Activated CD4-positive, alpha-beta T cell treated with anti-CD3 and anti-CD28 coated beads, Interleukin-2, amount 50 U/mL, for 24 hours (primary cell): ENCODE results near the gene TMEM214.

Source experiments
- DNase-seq, 2 donors: peaks; one replicate each; pipeline ENCODE4 v3.0.0-alpha.2; 2020; ENCODE audit warnings: low read depth in 1 of 2, low spot score in 1 of 2

TMEM214 gene

DNA sequence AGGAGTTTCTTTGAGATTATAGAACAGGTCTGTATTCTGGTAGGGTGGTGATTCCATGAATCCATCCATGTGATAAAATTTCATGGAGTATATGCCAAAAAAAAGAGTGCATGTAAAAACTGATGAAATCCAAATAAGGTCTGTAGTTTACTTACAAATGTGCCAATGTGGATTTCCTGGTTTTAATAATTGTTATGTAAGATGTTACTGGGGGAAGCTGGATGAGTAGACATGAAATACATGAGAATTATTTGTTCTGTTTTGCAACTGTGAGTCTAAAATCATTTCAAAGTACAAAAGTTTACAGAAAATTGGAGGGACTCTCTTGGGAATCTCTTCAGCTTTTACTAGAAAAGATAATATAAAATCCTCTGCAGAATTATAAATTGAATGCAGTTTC lies 23.7 kb upstream of the TMEM214 start:
- DNase-seq, result no peak

DNA sequence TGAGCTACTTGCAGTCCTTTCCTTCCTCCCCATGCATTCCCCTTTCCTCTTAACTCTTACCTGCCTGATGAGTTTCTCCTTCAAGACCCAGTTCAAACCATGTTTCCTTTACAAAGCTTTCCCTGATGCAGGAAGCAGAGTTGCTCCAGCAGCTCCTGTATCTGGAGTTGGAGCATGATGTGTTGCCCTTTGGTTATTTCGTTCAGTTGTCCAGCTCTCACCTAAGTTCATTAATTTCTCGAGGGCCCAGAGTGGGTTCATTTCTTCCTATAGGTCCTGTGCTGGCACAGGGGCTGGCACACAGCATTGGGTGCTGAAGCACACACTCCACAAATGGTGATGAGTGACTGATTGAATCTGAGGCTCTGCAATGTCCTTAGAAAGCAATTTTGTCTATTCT lies 23.0 kb upstream of the TMEM214 start:
- no peak for DNase-seq

DNA sequence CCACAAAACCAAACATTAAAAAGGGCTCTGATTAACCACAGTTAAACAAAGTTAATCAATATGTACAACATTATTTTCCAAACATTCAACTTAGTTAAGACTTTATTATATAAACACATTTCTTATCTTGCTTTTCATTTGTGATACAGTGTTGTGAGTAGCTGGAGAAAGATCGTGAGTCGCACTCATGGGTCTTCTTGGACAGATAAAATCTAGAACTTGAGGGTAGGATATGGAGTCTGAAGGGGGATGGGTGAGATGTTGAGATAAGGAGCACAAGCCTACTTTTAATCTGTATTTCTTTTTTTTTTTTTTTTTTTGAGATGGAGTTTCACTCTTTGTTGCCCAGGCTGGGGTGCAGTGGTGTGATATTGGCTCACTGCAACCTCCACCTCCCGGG lies 22.6 kb upstream of the TMEM214 start:
- no peak for DNase-seq

DNA sequence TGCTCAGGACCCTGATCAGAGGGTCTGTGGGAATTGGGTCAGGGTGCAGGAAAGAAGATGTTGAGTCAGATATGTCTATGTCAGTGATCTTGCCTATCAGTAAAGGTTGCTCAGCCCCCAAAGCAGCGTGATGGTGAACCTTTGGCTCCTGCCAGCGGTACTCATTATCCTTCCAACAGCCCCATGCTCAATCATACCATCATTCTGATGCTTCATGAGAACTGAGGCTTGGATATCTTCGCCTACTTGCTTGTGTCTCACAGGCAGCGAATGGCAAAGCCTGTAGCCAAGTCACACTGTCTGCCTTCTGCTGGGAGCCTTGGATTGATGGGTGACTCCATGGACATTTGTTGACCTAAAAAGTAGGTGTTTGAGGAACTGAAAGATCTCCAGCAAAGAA lies 19.0 kb upstream of the TMEM214 start:
- DNase-seq, result no peak

DNA sequence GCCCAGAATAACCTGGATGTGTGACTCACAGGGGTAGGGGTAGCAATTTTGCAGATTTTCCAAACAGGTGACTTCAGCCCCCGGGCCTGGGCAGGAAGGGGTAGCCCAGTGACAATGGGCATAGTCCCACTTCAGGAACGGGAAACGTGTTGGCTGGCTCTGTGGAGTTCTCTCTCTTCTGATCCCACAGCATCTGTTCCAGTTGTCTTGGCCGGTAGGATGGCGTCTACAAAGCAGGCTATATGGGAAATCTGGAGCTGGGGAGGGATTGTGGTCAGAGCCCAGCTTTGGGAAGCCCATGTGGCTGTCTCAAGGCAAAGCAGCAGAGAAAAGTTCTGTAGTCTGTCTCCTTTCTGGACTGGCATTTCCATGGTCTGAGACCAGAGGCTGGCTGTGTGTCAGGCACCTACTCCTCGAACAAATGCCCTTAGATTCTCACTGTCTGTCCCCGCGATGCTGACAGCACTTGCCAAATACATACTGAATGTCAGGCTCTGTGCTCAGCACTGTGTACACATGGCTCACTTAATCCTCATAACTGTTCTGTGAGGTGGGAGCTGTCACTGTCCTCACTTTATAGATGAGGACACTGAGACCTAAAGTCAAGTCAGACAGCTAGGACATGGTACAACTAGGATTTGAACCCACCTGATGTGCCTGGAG lies 17.9 kb upstream of the TMEM214 start:
- DNase-seq, result no peak

DNA sequence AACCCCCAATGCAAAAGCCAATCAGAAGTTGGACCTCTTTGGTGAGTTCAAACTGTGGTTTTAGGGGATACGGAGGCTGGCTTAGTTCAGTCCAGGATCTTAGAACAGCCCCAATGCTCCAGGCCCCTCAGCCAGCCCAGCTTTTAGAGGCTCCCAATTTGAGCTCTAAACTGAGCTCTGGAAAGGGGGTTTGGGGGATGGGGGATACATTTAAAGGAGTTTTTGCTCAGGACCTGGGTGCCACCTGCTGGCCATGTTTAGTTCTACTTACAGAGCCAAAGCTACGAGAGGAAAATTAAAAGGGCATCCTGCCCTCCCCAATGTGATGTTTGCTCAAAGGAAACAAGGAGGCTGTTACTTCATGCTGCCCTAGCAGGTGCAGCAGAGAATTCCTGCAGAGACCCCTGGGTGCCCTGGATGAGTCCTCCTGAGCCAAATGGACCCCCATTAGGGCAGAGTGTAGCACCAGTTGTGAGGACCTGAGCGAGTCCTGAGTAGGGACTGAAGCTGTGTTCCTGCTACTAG lies 15.9 kb upstream of the TMEM214 start:
- peak in 1 of 2 donors; percentile 39 for DNase-seq

DNA sequence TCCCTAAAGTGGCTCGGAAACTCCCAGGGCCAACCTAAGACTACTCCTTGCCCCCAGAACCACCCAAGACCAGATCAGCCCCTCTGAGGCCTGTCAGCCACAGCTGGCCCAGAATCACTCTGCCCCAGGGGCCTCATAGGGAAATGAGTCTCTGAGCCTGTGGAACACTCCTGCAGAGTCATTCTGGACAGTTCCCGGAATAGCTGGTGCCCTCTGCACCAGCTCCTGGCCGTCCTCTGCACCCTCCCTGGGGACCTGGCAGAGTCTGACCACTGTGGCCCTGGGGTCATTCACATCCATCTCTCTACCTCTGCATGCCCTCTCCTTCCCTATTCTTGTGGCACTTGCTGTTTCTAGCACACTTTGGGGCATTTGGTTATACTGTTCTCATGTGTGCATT lies 14.6 kb upstream of the TMEM214 start:
- DNase-seq, result no peak

DNA sequence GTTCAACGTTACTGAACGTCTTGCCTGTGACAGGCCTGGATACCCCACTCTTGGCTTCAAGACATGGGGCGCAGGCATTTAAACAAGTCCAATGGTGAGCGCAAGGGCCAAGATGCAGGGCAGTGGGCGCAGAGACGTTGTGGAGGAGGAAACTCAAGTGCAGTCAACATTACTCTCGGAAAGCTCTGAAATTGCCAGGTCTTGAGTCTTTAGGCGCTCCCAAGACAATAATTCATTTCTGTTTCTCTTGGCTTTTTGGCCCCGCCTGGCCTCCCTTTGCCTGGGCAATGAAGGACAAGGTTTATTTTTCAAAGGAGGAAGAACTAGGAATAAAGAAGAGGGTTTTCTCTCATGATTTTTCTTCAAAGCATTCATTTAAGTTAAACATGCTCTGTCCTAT lies 13.3 kb upstream of the TMEM214 start:
- no peak for DNase-seq

DNA sequence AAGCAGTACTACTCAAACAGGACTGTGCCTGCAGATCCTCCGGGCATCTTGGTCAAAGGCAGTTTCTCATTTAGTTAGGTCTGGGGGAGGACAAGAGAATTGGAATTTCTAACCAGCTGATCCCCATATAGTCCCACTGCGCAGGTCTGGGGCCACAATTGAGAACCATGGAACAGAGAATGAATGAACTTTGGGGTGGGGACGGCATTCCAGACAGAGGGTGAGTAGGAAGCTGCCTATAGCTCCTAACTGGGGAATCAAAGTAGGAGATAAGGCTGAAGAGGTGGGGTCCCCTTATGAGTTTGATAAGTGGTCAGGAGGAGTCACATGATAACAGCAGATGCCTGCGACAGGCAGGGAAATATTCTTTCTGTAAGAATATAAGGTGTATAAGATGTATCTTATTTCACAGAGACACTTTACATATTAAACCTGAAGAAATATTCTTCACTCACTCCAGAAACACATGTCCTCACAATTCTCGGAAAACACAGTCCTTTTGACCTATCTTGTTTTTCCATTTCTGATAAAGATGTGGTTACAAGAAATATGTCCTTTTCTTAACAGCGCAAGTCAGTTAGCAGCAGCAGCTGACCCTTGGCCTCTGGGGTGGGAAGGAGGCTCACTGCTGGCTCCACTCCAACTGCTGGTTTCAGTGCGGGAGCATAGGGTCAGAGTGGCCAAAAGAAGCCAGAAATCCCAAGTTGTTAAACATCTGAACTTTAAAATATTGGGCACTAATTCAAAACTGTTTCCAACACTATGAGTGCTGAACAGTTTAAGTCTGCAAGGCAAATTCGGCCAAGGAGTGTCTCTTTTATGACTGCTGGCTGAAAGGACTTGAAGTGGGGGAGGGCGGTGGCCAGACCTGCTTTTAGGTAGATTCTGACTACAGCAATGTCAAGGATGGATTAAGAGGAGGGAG lies 12.6 kb upstream of the TMEM214 start:
- DNase-seq, result no peak

DNA sequence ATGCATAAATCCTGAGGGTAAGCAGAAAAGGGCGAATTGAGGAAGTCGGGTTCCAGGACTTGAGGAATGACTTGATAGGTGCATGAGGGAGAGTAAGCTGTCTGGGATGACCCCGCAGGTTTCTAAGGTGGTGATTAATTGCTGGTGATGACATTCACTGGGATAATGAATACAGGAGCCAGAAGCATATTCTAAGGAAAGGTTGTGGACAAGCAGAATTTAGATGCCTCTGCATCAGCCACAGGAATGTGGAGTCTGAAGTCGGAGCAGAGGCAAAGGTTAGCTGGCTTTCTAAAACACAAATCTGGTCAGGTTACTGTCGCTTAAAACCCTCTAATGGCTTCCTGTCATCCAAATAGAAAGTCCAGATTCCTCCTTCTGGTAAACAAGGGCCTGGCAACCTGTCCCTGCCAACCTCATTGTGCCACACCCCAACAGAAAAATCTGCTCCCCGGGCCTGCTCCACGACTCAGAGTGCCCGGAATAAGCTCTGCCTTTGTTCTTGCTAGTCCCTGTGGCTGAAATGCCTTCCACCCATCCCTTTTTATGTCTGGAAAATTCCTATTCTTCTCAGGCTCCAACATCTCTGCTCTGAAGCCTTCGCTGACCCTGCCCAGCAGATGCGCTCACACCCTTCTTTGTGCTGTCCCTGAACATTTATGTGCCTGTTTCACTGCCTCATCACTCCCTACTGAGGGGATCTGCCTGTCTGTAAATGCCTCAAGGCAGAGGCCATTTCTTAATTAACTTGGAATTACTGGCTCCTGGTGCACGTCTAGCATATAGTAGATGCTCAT lies 11.3 kb upstream of the TMEM214 start:
- no peak for DNase-seq

DNA sequence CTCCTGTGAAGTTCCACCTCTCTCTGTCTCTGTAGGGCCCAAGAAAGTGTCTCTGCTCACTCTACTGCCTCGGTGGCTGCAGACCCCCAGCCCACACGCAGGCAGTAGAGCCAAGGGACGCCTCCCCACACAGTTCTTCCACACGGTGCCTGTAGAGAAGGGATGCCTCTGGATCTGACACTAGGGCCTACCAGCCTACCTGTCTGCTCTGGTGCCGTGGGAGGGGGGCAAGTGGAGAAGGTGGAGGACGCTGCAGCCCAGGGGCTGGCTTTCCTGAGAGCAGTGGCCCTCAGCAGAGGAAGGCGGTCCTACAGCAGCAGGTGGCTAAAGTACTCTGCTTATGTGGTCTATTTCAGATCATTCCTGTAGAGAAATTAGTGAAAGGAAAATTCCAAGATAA lies 9.0 kb upstream of the TMEM214 start:
- DNase-seq, result no peak

DNA sequence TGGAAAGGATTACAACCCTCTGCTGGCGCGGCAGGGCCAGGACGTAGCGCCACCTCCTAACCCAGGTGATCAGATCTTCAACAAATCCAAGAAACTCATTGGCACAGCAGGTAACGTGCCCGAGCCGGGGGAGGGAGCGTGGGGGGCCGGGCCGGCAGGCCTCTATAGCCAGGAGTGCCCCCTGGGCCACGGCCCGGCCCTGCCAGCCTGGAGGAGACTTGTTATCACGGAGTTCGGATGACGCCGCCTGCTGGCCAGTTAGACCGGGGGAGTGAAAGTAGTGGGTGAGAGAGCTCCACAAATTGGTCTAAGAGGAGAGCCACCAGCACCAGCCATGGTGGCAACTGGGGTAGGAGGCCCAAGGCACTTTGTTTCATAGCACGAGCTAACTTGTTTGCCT lies 8.6 kb upstream of the TMEM214 start:
- DNase-seq, result no peak

DNA sequence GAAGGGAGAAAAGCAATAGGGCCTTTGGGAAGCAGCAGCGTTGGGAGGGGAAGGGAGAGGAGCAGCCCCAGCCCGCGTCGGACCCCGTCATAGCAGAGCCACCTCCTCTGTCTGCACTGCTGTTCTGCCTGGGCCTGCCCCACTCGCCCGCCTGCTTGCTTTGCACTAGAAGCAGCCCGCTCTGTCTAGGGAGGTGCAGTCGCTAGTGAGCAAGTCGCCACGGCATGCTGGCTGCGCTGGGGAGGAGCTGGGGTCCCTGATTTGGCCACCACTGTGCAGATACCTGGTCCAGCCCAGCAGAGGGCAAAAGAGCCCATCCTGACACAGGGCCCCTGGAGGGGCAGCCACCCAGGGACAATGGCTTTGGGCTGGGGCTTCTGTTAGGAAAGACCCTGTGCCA lies 8.0 kb upstream of the TMEM214 start:
- DNase-seq, result no peak

DNA sequence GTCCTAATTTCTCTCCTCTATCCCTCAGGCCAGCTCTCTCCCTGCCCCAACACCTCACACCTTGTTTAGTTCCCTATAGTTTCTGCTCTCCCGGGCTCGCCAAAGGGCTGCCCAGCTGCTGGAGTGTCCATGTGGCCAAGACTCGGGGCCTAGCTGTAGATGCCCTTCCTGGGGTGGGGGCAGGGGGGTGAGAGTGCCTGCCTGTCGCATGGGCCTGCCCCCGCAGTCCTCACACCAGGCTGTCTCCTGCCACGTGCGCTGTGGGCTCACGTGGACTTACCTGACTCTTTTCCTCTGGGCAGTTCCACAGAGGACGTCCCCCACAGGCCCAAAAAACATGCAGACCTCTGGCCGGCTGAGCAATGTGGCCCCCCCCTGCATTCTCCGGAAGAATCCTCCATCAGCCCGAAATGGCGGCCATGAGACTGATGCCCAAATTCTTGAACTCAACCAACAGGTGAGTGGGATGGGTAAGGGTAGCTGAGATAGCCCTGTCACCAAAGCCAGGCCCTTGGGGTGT lies 7.4 kb upstream of the TMEM214 start:
- no peak for DNase-seq

DNA sequence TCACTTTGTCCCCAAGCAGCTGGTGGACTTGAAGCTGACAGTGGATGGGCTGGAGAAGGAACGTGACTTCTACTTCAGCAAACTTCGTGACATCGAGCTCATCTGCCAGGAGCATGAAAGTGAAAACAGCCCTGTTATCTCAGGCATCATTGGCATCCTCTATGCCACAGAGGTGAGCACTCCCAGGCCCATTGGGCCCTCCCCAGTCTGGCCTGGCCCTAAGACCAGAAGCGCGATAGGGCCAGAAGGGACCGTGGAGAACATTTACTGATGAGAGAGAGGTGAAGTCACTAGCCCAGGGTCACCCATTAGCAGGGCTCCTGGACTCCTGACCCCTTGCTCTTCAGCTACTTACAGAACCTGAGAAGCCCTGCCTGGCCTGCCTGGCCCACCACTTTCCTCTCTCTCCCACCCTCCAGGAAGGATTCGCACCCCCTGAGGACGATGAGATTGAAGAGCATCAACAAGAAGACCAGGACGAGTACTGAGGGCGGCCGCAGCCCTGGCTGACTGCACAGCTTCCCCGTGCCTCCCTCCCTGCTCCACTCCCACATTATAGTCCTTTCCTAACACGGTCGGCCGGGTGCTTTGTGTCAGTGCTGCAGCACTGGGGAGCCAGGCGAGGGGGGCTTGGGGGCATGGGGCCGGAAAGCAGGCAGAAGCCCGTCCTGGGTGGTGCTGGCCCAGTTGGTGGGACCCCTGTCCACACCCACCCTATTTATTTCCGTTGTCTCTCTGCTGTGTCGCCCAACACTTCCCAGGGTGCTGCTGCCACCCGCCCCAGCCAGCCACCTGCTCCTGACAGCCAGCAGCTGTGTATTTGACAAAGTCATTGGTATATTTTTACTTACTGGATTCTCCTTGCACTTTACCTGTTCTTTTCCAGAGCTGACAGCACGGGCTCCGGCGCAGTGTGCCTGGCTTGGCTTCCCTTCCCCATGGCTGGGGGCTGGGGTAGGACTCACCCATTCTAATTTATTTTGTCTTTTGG lies 6.6 kb upstream of the TMEM214 start:
- no peak for DNase-seq

DNA sequence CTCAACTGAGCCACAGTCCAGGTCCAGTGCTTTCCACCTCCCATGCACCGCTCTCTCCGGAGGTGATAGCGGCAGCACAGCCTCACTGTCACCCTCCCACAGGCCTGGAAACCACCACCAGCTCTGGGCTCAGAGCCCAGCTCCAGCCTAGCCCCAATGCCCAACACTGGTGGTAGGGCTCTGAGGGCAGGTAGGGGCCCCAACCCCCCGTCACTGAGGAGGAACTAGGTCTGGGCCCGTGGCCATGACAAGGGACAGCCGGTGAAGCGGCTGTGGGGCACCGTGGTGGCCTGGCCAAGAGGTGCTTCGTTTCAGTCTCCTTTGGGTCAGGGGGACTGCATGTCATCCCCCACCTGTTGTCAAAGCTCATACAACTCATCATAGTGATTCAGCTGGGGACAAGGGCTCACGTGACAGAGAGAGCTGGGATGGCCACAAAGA lies 5.5 kb upstream of the TMEM214 start:
- no peak for DNase-seq

DNA sequence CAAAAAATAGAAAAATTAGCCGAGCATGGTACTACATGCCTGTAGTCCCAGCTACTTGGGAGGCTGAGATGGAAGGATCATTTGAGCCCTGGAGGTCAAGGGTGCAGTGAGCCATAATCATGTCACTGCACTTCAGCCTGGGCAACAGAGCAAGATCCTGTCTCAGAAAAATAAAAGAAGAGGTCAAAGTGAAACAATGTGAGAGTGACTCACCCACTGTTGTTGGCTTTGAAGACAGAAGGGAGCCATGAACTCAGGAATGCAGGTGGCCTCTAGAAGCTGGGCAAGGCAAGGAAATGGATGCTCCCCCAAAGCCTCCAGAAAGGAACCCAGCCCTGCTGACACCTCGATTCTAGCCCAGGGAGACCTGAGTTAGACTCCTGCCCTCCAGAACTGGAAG lies 3.7 kb upstream of the TMEM214 start:
- no peak for DNase-seq

DNA sequence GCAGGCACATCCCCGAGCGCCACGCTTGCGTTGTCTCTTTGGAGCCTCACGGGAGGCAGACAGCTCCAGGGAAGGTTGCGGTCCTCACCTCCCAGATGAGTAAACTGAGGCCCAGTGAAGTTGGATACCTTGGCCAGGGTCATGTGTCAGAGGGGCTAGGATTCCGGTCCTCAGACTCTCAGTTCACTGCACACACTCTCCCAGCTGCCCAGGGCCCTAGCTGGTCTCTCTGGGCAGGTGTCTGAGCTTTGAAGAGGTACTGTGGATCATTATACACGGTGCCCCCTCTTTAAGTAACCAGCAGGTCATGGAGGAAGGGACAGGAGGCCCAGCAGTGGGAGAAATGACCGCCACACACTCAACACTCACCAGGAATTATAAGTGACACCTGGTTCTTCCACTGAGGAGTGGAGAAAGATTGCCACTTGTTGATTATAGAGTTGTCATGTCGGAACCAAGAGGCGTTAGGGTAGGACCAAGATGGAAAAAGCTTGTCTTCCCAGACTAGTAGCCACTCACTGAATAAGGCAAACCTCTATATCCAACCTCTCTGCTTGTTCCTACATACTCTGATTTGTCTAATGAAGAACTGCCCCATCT lies 588 bp downstream of the TMEM214 start:
- DNase-seq, result no peak

DNA sequence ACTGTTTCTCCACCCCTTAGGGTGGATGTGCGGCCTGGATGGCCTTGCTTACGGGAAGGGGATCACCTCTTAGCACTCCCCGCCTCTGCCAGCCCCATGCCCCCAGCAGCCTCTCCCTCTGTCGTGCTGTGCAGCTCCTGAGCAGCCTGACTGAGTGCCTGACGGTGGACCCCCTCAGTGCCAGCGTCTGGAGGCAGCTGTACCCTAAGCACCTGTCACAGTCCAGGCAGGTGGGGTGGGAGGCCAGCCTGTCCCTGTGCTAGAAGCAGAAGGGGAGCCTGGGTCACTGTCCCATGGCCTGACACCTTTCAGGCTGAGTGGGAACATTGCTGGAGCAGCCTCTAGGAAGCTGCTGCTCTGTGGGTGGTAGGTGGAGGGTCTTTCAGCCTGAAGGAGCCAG lies 5.2 kb downstream of the TMEM214 start:
- DNase-seq, result no peak
